Measurements from ENCODE around the gene TAF6. TPM values are rescaled to one million over a fixed set of nuclear protein-coding genes. Genes with fewer than 3 reads are reported as not detected.

Gene TAF6
- total RNA-seq, 1 experiment from 2014 or later, result 56.2 TPM

- DNase-seq (ENCODE audit: low spot score), result no peak
These were observed 46.7 kb downstream of the TAF6 start for GRCh38 chr7:100072462-100072861.

- DNase-seq (ENCODE audit: low spot score), result no peak
These were observed 48.0 kb downstream of the TAF6 start for GRCh38 chr7:100071018-100071723.

- DNase-seq (ENCODE audit: low spot score), result no peak
These were observed 49.2 kb downstream of the TAF6 start for GRCh38 chr7:100069991-100070390.

GRCh38 chr7:100066953-100067352 lies 52.2 kb downstream of the TAF6 start:
- no peak for DNase-seq (ENCODE audit: low spot score)

DNA sequence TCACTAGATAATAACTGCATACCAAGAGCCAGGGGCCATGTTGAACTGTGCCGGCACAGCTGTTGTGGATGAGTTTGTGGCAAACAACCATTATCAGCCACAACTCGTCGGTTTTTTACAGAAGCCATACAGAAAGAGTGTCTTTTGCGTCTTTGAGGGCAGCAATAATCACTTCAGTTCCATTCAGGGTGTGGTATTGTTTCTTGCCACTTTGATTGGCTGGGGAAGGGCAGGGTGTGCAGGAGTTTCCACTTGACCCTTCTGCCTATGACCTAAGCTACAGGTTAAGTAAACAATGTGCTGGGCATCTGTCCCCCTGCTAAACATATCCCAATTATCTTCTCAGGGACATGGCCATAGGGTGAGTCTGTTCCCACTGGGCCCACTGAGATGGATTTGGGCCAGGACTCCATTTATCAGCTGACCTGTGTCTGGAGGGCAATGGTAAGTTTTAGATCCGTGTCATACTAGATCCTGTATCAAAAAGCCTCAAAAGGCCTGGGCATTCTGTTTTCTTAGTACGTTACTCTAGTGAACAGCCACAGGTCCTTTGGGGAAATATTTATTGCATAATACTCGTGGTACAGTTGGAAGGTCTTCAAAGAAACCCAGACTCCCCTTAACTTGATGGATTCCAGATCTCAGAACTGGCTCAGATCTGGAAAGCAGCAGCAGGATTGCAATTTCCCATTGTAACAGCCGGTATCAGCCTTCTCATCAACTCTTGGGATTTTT lies 53.5 kb downstream of the TAF6 start:
- no peak for DNase-seq (ENCODE audit: low spot score)

DNA sequence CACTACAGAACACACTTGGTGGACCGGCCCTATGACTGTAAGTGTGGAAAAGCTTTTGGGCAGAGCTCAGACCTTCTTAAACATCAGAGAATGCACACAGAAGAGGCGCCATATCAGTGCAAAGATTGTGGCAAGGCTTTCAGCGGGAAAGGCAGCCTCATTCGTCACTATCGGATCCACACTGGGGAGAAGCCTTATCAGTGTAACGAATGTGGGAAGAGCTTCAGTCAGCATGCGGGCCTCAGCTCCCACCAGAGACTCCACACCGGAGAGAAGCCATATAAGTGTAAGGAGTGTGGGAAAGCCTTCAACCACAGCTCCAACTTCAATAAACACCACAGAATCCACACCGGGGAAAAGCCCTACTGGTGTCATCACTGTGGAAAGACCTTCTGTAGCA lies 55.0 kb downstream of the TAF6 start:
- no peak for DNase-seq (ENCODE audit: low spot score)

- no peak for DNase-seq (ENCODE audit: low spot score)
These were observed 55.8 kb downstream of the TAF6 start for GRCh38 chr7:100063376-100063775.

DNA sequence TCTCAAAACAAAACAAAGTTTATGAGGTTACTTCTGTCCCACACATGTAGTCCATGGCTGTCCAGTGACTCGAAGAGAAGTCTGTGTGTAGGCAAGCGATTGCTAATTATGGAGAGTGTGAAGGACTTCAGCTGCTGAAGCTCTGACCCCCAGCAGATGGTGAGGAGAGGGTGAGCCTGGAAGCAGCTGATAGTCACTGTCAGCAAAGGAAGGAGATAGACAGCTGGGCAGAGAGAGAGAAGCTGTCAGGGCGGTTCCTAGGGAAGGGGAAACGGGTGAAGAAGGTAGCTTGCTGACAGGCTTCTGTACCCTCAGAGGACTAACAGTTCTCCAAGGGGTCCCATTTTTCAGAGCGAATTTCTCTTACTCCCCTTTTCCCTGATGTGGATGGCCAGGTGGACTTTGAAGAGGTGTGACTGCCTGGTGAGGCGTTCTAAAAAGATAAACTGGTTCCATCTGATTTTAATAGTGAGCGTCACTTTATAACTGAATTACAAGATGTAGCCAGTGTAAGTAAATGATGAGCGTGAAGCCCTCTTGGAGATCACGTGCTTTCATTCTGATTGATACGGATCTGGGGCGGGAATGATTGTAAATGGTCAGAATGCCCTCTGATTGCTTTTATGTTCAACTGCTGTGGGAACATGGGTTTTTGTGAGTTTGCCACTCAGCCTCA lies 57.5 kb downstream of the TAF6 start:
- DNase-seq (ENCODE audit: low spot score), result no peak

DNA sequence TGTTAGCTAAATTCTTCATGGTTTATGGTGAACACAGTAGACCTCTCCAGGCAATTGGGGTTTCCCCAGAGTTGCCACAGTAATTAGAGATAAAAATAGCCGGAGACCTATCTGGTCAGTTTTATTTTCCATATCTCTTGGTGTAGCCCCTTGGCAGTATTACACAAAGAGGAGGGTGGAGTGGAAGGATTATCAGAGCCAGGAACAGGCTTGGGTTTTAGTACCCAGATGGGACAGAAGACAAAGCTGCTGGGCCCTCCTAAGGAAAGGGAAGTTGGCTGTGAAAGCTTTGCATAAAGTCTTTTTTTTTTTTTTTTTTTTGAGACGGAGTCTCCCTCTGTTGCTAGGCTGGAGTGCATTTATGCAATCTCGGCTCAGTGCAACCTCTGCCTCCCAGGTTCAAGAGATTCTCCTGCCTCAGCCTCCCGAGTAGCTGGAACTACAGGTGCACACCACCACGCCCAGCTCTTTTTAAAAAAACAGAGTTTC lies 59.9 kb downstream of the TAF6 start:
- no peak for DNase-seq (ENCODE audit: low spot score)

Other genes with a start within 250 kb of the TAF6 start
- gene OR2AE1, start 242.3 kb downstream of the TAF6 start, total RNA-seq (2014; rRNA removed; shearing (Covaris generic)), result not detected in 2 replicates
- gene TRIM4, start 199.8 kb downstream of the TAF6 start, total RNA-seq (2014; rRNA removed; shearing (Covaris generic)), result 11.1 and 12.7 TPM in 2 replicates
- not detected in 2 replicates for gene GJC3, start 189.7 kb downstream of the TAF6 start, total RNA-seq (2014; rRNA removed; shearing (Covaris generic))
- gene AZGP1, start 143.3 kb downstream of the TAF6 start, total RNA-seq (2014; rRNA removed; shearing (Covaris generic)), result not detected in 2 replicates
- 11.5 and 15.5 TPM in 2 replicates for gene ZKSCAN1, start 103.8 kb downstream of the TAF6 start, total RNA-seq (2014; rRNA removed; shearing (Covaris generic))
- 11.2 and 14.3 TPM in 2 replicates for gene ZSCAN21, start 69.6 kb downstream of the TAF6 start, total RNA-seq (2014; rRNA removed; shearing (Covaris generic))
- 23.0 and 26.2 TPM in 2 replicates for gene ZNF3, start 37.6 kb downstream of the TAF6 start, total RNA-seq (2014; rRNA removed; shearing (Covaris generic))
- 70.3 and 74.6 TPM in 2 replicates for gene COPS6, start 30.4 kb downstream of the TAF6 start, total RNA-seq (2014; rRNA removed; shearing (Covaris generic))
- gene MCM7, start 18.0 kb downstream of the TAF6 start, total RNA-seq (2014; rRNA removed; shearing (Covaris generic)), result 215 and 227 TPM in 2 replicates
- 28.6 and 66.9 TPM in 2 replicates for gene AP4M1, start 17.7 kb downstream of the TAF6 start, total RNA-seq (2014; rRNA removed; shearing (Covaris generic))
- gene CNPY4, start 276 bp upstream of the TAF6 start, total RNA-seq (2014; rRNA removed; shearing (Covaris generic)), result 37.3 and 42.0 TPM in 2 replicates
- gene MBLAC1, start 7.6 kb upstream of the TAF6 start, total RNA-seq (2014; rRNA removed; shearing (Covaris generic)), result 1.4 and 2.9 TPM in 2 replicates
- gene LAMTOR4, start 29.6 kb upstream of the TAF6 start, total RNA-seq (2014; rRNA removed; shearing (Covaris generic)), result 154 and 178 TPM in 2 replicates
- 9.0 and 11.2 TPM in 2 replicates for gene TRAPPC14, start 39.4 kb upstream of the TAF6 start, total RNA-seq (2014; rRNA removed; shearing (Covaris generic))
- 0.07 and 0.46 TPM in 2 replicates for gene GAL3ST4, start 49.3 kb upstream of the TAF6 start, total RNA-seq (2014; rRNA removed; shearing (Covaris generic))
- 4.6 and 7.4 TPM in 2 replicates for gene GPC2, start 58.0 kb upstream of the TAF6 start, total RNA-seq (2014; rRNA removed; shearing (Covaris generic))
- gene STAG3, start 58.6 kb upstream of the TAF6 start, total RNA-seq (2014; rRNA removed; shearing (Covaris generic)), result 2.9 and 9.0 TPM in 2 replicates
- not detected in 2 replicates for gene PVRIG, start 100.6 kb upstream of the TAF6 start, total RNA-seq (2014; rRNA removed; shearing (Covaris generic))
- gene SPDYE3, start 188.3 kb upstream of the TAF6 start, total RNA-seq (2014; rRNA removed; shearing (Covaris generic)), result not detected in 2 replicates
- gene PILRB, start 238.8 kb upstream of the TAF6 start, total RNA-seq (2014; rRNA removed; shearing (Covaris generic)), result 14.3 and 16.4 TPM in 2 replicates